GM19023 (cell line): ENCODE measurements around the gene CMIP.
A peak's percentile ranks its signal among the peaks of the same experiment; 100 is the strongest.

Experiments used
- ATAC-seq: cut with Tn5 transposase; IDR thresholded peaks from one replicate; pipeline ENCODE4 v1.9.1; 2021; ENCODE audit warnings: mild to moderate bottlenecking, moderate library complexity; ENCODE audit not compliant: unreplicated experiment

Gene CMIP

GRCh38 chr16:81708266-81709015 lies 263.8 kb downstream of the CMIP start:
- no peak for ATAC-seq

GRCh38 chr16:81709016-81709900 lies 264.6 kb downstream of the CMIP start:
- ATAC-seq: no peak

- no peak for ATAC-seq
Observed at GRCh38 chr16:81710044-81710443, 265.4 kb downstream of the CMIP start.

- no peak for ATAC-seq
Observed at GRCh38 chr16:81710596-81710995, 266.0 kb downstream of the CMIP start.

GRCh38 chr16:81711657-81712319 lies 267.2 kb downstream of the CMIP start:
- ATAC-seq: no peak

GRCh38 chr16:81712681-81713080 lies 268.1 kb downstream of the CMIP start:
- no peak for ATAC-seq

- ATAC-seq: no peak
Observed at GRCh38 chr16:81713295-81713772, 268.7 kb downstream of the CMIP start.

GRCh38 chr16:81713796-81714195 lies 269.2 kb downstream of the CMIP start:
- no peak for ATAC-seq

GRCh38 chr16:81714583-81714982 lies 270.0 kb downstream of the CMIP start:
- ATAC-seq: no peak

- peak; percentile 57 for ATAC-seq
Observed at GRCh38 chr16:81715358-81716196, 271.0 kb downstream of the CMIP start.

GRCh38 chr16:81716478-81717225 lies 272.0 kb downstream of the CMIP start:
- ATAC-seq: no peak

- no peak for ATAC-seq
Observed at GRCh38 chr16:81717662-81718189, 273.1 kb downstream of the CMIP start.

- ATAC-seq: no peak
Observed at GRCh38 chr16:81718637-81719036, 274.0 kb downstream of the CMIP start.

- ATAC-seq: no peak
Observed at GRCh38 chr16:81719993-81720392, 275.4 kb downstream of the CMIP start.

GRCh38 chr16:81720973-81721906 lies 276.6 kb downstream of the CMIP start:
- no peak for ATAC-seq

- peak; percentile 75 for ATAC-seq
Observed at GRCh38 chr16:81723098-81723723, 278.6 kb downstream of the CMIP start.

GRCh38 chr16:81728435-81728834 lies 283.8 kb downstream of the CMIP start:
- no peak for ATAC-seq

- no peak for ATAC-seq
Observed at GRCh38 chr16:81729451-81729850, 284.8 kb downstream of the CMIP start.
